ENCODE measurements around the gene RAB15.

DNA sequence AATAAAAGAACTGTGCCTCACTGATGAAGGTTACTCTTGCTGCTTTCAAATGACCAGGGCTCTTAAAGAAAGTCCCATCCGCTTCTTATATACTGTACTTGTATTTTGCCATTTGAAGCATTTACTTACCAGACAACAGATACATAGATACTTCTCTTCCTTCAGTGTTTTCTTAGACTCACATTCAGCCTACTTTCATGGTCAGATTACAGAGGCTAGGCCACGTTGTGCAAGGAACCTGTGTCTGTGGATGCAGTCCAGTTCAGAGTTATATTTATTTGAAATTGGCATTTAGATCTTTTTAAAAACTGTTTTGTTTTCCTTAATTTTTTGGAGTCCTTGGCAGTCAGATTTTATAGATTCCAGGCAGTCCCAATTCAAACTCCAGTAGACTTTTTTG, 51.7 kb downstream of the RAB15 start:
- TF ChIP-seq CTCF (IDR thresholded peaks at IDR 0.05; ENCODE audit: insufficient read depth, low read depth, low read length) (no peak), EZH2 (IDR thresholded peaks at IDR 0.05; ENCODE audit: insufficient read depth, low read length) (no peak)

Data from astrocyte (in vitro differentiated cells and primary cell).